Mucosa of stomach (tissue), 1 donor: Measurements from ENCODE around the gene IGFBP3.

Experiments used
- H3K27me3 ChIP-seq: one replicate; pipeline ENCODE4 v1.7.0; 2013; ENCODE audit warnings: mild to moderate bottlenecking, low read length; ENCODE audit not compliant: control insufficient read depth, insufficient read depth
- H3K36me3 ChIP-seq: one replicate; pipeline ENCODE4 v1.7.0; 2013; ENCODE audit warnings: low read length; ENCODE audit not compliant: control insufficient read depth, insufficient read depth
- H3K4me1 ChIP-seq: one replicate; pipeline ENCODE4 v1.7.0; 2013; ENCODE audit warnings: mild to moderate bottlenecking, low read length; ENCODE audit not compliant: control insufficient read depth, insufficient read depth
- H3K4me3 ChIP-seq: one replicate; pipeline ENCODE4 v1.7.0; 2013; ENCODE audit warnings: low read length
- H3K9ac ChIP-seq: one replicate; pipeline ENCODE4 v1.7.0; 2013; ENCODE audit warnings: mild to moderate bottlenecking, low read length, moderate library complexity
- H3K9me3 ChIP-seq: one replicate; pipeline ENCODE4 v1.7.0; 2013; ENCODE audit warnings: mild to moderate bottlenecking, low read length, moderate library complexity; ENCODE audit not compliant: control insufficient read depth
- donor health status: Pancreatic carcinoma.

The IGFBP3 gene

DNA sequence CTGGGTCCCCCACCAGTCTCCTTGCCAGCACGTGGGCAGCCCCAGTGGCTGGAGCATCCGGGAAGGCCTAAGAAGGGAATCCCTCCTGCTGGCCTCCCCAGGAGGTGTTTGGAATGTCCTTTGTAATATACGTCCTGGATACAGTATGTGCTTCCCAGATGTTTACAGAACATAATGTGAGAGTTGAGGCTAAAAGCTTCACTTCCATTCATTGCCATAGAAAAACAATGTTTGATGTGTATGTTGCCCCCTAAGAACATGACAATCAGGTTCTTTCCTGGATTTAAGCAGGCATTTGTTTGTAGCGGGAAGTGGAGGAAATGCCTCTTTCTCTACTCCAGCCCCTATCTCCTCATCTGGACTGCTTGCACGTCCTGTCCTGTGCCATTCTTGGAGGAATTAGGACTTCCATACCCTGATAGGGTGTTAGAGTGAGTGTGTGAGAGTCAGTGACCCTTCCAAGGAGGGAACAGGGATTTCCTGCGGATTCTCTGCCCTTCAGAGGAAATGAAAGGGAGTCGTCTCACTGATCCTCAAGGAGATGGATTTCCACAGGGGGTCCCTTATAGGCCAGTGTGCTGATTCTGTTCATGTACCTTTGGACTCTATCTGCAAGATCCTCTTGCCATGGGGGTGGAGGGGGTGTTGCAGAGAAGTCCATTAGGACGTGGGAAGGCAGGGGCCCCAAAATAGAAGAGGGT lies 31.6 kb downstream of the IGFBP3 start:
- H3K4me1 ChIP-seq = no peaks in the 10 kb centered on the region
- no peak overlapping the region for H3K9ac ChIP-seq
- no peak overlapping the region for H3K4me3 ChIP-seq
- peaks cover 35% of the 10 kb centered on the region for H3K27me3 ChIP-seq
- H3K36me3 ChIP-seq = no peaks in the 10 kb centered on the region
- H3K9me3 ChIP-seq = no peaks in the 10 kb centered on the region

DNA sequence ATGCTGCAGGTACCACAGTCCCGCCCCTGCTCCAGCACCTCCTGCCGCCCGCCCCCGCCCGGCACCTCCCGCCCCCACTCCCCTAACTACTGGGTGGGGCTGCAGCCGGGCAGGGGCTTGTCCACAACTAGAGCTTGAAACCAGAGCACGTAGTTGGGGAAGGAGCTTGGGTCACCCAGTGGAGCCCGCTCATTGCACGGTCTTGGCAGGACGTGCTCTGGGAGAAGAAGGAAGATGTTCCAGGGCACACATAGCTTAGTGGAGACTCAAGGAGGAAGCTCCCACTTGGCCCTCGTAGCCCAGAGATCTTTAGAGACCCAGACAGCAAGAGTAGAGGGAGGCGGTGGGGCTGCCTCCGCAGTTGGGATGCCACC lies 32.1 kb downstream of the IGFBP3 start:
- Histone ChIP-seq H3K27me3 (peaks cover 36% of the 10 kb centered on the region), H3K4me3 (no peak overlapping the region)

DNA sequence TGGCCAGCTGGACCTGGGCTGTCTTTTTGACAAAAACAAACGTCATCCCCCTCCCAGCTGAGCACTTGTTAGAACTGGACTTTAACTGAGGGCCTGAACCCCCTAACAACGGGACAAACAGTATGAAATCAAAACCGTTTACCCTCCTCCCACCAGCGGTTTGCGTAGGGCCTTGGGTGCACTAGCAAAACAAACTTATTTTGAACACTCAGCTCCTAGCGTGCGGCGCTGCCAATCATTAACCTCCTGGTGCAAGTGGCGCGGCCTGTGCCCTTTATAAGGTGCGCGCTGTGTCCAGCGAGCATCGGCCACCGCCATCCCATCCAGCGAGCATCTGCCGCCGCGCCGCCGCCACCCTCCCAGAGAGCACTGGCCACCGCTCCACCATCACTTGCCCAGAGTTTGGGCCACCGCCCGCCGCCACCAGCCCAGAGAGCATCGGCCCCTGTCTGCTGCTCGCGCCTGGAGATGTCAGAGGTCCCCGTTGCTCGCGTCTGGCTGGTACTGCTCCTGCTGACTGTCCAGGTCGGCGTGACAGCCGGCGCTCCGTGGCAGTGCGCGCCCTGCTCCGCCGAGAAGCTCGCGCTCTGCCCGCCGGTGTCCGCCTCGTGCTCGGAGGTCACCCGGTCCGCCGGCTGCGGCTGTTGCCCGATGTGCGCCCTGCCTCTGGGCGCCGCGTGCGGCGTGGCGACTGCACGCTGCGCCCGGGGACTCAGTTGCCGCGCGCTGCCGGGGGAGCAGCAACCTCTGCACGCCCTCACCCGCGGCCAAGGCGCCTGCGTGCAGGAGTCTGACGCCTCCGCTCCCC lies 32.7 kb downstream of the IGFBP3 start, which contains the start of gene IGFBP1:
Gene IGFBP1, plus strand, starts transcription at position 304 of the 808 bp plus-strand sequence. Its CDS starts 165 bp downstream, at position 469.
- no peaks in the 10 kb centered on the region for H3K4me1 ChIP-seq
- H3K9ac ChIP-seq = no peak within 1 kb of the TSS
- peaks cover 36% of the 10 kb centered on the region for H3K27me3 ChIP-seq
- no peaks in the 10 kb centered on the region for H3K36me3 ChIP-seq
- no peaks in the 10 kb centered on the region for H3K9me3 ChIP-seq
- no peak within 1 kb of the TSS for H3K4me3 ChIP-seq

More for the DNA sequence above, 32.1 kb downstream of the IGFBP3 start:
- no peaks in the 10 kb centered on the region for H3K4me1 ChIP-seq
- no peaks in the 10 kb centered on the region for H3K9me3 ChIP-seq
- H3K9ac ChIP-seq = no peak overlapping the region
- no peaks in the 10 kb centered on the region for H3K36me3 ChIP-seq

DNA sequence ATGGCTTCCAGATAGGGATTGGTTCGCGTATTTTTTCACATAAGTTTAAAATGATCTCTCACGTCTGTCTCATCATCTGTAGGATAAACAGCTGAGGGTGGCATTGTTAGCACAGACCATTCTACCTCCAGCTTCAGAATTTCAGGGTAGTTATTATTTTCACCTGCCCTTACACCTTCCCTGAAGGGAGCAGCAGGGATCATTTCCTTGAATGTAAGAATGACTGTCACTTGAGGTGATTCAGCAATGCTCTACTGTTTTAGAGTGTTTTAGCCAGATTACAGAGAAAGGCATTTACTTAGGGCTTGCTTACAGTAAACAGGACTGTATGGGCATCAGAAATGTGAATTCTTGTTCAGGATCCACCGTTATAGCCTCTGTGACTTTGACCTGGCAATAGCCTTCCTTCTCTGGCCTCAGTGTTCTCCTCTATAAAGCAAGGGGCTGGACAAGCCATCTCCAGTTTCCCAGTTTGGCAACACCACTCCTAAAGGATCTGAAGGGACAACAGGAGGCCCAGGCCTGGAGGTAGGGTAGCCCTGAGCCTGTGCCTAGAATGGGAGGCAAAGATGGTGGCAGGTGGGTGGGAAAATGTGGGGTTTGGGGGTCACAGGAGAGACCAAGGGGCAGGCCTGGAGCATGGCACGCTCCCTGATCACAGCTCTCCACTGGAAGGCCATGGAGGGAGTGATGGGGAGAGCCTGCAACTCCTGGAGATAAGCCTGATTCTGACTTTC lies 34.0 kb downstream of the IGFBP3 start:
- Histone ChIP-seq H3K4me3 (no peak overlapping the region), H3K27me3 (peaks cover 36% of the 10 kb centered on the region), H3K9ac (no peak overlapping the region), H3K9me3 (no peaks in the 10 kb centered on the region), H3K36me3 (no peaks in the 10 kb centered on the region), H3K4me1 (no peaks in the 10 kb centered on the region)

DNA sequence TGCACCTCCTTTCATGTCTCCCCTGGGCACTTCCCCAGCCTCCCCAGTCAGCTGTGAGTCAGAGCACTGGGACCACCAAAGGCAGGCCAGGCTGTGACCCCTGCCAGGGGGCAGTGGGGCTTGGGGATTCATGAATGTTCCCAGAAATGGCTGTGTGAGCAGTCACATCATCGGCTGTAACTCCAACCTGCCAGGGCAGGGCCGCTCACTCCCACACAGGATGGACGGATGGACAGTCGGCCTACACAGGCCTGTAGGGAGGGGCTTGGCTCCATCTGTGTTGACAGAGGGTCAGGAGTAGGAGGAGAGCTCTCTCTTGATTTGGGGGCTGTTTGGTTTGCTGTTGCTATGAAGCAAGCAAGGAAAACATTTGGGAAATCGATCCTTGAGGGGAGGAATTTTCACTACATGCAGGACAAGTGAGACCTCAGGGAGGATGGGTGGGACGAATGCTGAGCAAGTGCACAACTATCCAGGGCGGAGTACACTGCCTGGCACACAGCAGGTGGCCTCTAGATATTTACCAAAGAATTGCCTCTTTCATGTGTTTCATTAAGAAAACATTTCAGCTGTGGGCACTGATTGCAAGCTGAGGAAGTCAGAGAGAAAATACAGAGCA lies 35.7 kb downstream of the IGFBP3 start:
- Histone ChIP-seq H3K9me3 (no peaks in the 10 kb centered on the region), H3K4me1 (no peaks in the 10 kb centered on the region), H3K9ac (no peak overlapping the region), H3K27me3 (peaks cover 36% of the 10 kb centered on the region), H3K4me3 (no peak overlapping the region), H3K36me3 (no peaks in the 10 kb centered on the region)

DNA sequence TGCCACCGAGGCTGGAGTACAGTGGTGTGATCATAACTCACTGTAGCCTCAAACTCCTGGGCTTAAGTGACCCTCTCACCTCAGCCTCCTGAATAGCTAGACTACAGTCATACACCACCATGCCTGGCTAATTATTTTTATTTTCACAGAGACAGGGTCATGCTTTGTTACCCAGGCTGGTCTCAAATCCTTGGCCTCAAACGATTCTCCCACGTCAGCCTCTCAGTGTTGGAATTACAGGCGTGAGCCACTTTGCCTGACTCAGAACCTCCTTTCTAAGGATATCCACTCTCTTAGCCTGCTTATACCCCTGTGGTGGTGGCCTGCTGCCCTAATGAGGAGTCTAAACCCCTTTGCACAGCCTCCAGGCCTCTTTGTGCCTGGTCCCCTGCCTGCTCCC lies 36.9 kb downstream of the IGFBP3 start:
- Histone ChIP-seq H3K4me1 (no peaks in the 10 kb centered on the region), H3K9me3 (no peaks in the 10 kb centered on the region), H3K36me3 (no peaks in the 10 kb centered on the region), H3K9ac (no peak overlapping the region), H3K27me3 (peaks cover 34% of the 10 kb centered on the region), H3K4me3 (no peak overlapping the region)

DNA sequence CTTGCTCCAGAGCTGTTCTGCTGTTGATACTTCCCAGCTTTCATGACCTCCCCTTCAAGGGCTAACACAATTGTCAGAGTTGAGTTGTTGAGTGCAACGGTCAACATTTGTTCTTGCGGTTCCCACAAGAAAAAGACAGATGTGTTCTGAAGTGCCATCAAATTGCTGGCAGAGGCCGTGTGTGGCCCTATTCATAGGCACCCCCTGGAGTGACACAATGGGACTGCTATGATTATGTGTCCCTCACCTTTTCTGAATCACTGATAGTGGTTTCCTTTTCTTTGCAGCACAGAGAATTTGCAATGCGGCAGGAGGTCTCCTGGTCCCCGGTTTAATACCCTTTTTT lies 38.6 kb downstream of the IGFBP3 start:
- Histone ChIP-seq H3K36me3 (no peaks in the 10 kb centered on the region), H3K4me1 (no peaks in the 10 kb centered on the region), H3K9ac (no peak overlapping the region), H3K27me3 (peaks cover 19% of the 10 kb centered on the region), H3K9me3 (no peaks in the 10 kb centered on the region), H3K4me3 (no peak overlapping the region)

DNA sequence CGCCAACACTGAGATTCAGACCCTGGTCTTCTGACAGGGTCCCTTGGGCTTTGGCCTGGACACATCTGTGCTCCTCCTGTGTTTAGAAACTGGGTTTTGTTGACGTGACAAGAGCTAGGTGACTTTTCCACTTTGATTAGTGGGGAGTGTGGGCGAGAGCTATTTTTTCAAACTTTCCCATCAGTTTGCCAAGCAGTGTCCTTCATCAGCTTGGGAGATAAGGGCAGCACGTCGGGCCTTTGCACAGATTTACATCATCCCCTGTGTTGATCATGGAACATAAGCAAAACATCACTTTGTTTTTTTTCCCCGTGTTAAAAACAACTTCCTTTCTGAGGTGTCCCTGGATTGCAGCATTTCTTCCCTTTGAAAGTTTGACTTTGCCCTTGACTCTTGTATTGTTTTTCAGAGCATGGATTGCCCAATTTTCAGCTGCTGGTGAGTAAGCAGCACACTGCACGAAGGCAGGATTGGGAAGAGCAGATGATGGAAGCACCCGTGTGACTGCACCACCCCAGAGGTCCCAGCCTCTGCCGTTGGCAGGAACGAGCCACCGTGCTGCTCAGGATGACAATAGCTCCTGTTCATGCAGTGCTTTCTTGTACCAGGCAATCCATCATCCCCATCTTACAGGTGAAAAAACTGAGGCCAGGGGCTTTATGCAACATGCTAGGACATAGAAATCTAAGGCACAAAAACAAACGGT lies 39.2 kb downstream of the IGFBP3 start:
- no peaks in the 10 kb centered on the region for H3K4me1 ChIP-seq
- H3K9ac ChIP-seq = no peak overlapping the region
- H3K4me3 ChIP-seq = no peak overlapping the region
- H3K27me3 ChIP-seq = peaks cover 14% of the 10 kb centered on the region
- H3K36me3 ChIP-seq = no peaks in the 10 kb centered on the region
- H3K9me3 ChIP-seq = no peaks in the 10 kb centered on the region

DNA sequence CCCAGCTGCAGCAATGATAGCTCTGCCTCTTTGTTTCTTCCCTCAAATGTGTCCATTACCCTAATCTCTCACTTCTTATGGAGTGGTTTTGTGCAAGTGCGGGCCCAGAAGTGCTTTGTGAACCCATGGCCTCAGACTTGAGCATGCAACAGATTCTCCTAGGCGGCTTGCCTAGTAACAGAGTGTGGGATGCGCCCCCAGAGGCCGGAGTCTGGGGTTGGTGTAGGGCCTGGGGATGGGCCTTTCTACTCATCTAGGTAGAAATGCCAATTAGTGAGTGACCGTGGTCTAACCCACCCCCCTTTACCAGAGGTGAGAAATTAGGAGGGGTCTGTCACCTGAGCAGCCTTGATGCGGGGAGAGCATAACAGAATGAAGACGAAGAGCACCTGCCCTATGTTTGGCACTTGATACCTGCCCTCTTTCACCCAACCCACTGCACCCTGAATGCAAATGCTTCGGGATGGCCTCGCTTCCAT lies 39.8 kb downstream of the IGFBP3 start:
- H3K9ac ChIP-seq = no peak overlapping the region
- no peak overlapping the region for H3K4me3 ChIP-seq
- H3K27me3 ChIP-seq = peaks cover 14% of the 10 kb centered on the region
- H3K4me1 ChIP-seq = no peaks in the 10 kb centered on the region
- no peaks in the 10 kb centered on the region for H3K9me3 ChIP-seq
- H3K36me3 ChIP-seq = no peaks in the 10 kb centered on the region

DNA sequence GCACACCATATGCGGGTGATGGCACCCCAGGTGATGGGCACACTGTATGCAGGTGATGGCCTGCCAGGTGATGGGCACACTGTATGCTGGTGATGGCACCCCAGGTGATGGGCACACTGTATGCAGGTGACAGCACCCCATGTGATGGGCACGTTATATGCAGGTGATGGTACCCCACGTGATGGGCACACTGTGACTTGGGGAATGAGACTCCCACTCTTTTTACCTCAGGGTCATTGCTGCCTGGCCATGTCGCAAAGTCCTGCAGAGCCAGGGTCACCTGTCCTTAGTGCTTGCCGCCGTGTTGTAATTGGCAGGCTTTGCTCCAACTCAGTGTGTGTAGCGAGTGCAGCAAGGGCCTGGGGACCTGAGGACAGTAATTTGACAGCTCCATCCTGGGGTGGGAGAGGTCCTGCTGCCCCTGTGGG lies 40.6 kb downstream of the IGFBP3 start:
- Histone ChIP-seq H3K36me3 (no peaks in the 10 kb centered on the region), H3K9ac (no peak overlapping the region), H3K4me1 (no peaks in the 10 kb centered on the region), H3K4me3 (no peak overlapping the region), H3K27me3 (peaks cover 10% of the 10 kb centered on the region), H3K9me3 (no peaks in the 10 kb centered on the region)

DNA sequence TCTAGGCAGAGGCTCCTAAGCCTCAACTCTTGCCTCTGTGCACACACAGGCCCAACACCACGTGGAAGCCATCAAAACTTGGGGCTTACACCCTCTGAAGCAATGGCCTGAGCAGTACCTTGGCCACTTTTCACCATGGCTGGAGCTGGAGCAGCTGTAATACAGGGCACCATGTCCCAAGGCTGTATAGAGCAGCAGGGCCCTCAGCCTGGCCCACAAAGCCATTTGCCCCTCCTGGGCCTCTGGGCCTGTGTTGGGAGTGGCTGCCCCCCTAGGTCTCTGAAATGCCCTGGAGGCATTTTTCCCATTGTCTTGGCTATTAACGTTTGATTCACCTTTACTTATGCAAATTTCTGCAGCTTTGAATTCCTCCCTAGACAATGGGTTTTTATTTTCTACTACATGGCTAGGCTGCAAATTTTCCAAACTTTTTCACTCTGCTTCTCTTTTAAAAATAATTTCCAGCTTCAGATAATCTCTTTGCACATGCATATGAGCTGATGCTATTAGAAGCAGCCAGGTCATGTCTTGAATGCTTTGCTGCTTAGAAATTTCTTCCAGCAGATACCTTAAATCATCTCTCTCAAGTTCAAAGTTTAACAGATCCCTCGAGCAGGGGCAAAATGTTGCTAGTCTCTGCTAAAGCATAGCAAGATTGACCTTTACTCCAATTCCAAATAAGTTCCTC lies 42.5 kb downstream of the IGFBP3 start:
- H3K4me3 ChIP-seq = no peak overlapping the region
- H3K27me3 ChIP-seq = no peaks in the 10 kb centered on the region
- H3K9me3 ChIP-seq = no peaks in the 10 kb centered on the region
- H3K9ac ChIP-seq = no peak overlapping the region
- H3K36me3 ChIP-seq = no peaks in the 10 kb centered on the region
- H3K4me1 ChIP-seq = no peaks in the 10 kb centered on the region
